GM12874 (cell line): ENCODE data around the gene H2AZ2.
A peak's percentile ranks its signal among the peaks of the same experiment; 100 is the strongest.

Experiments used
- CTCF ChIP-seq: IDR thresholded peaks from 2 replicates; pipeline ENCODE4 v1.5.1; 2011; ENCODE audit warnings: low read depth, mild to moderate bottlenecking, control low read depth, low read length, moderate library complexity; ENCODE audit not compliant: insufficient read depth

Gene H2AZ2

DNA sequence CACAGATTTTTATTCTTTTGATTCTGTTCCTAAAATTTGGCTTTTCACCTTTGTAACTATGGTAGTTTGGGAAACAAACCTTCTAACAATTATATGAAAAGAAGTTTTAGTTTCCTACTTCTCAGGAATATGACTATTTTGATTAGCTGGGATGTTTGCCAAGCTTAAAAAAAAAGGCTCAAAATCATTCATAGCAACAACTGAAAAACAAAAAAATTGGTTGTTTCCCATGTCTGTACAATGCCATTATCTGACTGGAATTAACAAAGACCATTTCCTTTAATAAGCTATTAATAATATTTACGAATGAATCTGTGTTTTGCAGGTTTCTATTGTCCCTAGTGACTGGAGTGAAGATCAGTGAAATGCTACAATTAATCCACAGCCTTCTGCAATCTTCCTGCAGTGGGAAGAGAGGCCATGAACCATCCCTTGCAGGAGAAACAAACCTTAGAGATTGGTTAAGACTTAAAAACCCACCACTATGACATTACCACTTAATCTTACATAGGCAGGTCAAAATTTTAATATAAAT is 33.2 kb upstream of the H2AZ2 start:
- no peak for TF ChIP-seq CTCF

- no peak for TF ChIP-seq CTCF
Observed at GRCh38 chr7:44880317-44881018, 32.6 kb upstream of the H2AZ2 start.

- TF ChIP-seq CTCF: no peak
Observed at GRCh38 chr7:44876393-44876792, 28.5 kb upstream of the H2AZ2 start.

GRCh38 chr7:44875241-44875640 is 27.4 kb upstream of the H2AZ2 start:
- TF ChIP-seq CTCF: no peak

DNA sequence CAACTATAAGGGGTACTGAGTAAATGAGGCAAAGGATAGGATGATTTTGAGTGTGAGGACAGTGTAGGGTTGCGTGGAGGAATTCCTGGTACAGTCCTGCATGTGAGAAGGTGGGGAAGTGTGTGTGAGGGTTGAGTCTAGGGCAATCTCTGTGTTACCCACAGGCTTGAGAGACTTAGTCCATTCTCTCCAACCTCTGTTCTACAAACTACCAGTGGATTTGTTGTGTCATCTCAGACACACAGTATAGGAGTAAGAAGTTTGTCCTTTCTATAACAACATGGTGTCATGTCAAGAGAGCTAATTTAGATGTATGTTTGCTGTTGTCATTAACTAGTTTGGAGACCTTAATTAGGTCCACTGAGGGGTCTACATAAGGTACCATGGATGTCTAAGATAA is 24.9 kb upstream of the H2AZ2 start:
- TF ChIP-seq CTCF: no peak

DNA sequence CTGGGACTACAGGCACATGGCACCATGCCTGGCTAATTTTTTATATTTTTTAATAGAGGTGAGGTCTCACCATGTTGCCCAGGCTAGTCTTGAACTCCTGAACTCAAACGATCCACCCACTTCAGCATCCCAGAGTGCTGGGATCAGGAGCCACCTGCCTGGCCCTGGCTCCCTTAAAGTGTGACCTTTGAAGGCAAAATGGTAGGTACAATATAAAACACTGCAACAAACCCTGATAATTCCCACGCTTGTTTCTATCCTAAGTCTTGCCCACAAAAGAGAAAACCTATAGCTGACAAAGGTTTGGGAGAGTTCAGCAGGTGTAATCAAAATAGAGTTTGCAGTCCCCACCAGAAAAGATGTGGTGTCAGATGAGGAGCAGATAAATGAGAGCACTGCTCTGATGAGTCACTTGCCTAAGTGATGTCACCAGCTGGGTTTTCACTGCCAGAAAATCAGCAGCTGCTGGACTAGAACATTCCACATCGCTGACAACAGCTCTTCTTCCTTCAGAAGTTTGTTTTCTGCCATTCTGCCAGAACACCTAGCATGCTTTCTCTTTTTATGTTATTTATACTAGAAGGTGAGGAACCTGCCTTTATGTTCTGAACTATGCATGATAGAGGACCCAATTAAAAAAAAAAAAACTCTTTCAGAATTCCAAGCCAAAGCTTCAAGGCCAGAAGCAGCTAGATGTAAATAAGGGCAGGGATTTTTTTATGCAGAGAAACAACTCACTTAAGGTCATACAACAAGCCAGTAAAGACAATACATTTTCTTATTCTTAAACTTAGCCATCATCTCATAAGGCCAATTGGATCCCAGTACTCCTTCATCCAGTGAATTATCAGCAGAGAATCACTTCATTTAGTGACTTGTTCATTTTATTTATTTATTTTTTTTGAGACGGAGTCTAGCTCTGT is 19.4 kb upstream of the H2AZ2 start:
- TF ChIP-seq CTCF: no peak

GRCh38 chr7:44858161-44858560 is 10.3 kb upstream of the H2AZ2 start:
- peak; percentile 7; the same call in 1 of the 2 replicates for TF ChIP-seq CTCF
